NOMO-1 treated with DMSO at 0.1 percent for 48 hours (cell line): ENCODE results near the gene TRPM2.

Experiments used
- DNase-seq: peaks from one replicate; lab custom pipeline; 2025; ENCODE audit not compliant: unreplicated experiment; lab: John Stamatoyannopoulos, UW

TRPM2 gene

GRCh38 chr21:44459712-44460440 lies 106.5 kb downstream of the TRPM2 start:
- DNase-seq, result no peak

- no peak for DNase-seq
Observed at GRCh38 chr21:44460441-44460755, 107.0 kb downstream of the TRPM2 start.

GRCh38 chr21:44461005-44461404 lies 107.6 kb downstream of the TRPM2 start:
- DNase-seq, result no peak

- DNase-seq, result no peak
Observed at GRCh38 chr21:44461464-44462001, 108.1 kb downstream of the TRPM2 start.

GRCh38 chr21:44462086-44462833 lies 108.8 kb downstream of the TRPM2 start:
- DNase-seq, result no peak

- no peak for DNase-seq
Observed at GRCh38 chr21:44462834-44463200, 109.4 kb downstream of the TRPM2 start.

- DNase-seq, result no peak
Observed at GRCh38 chr21:44463724-44464123, 110.3 kb downstream of the TRPM2 start.

GRCh38 chr21:44464351-44464750 lies 110.9 kb downstream of the TRPM2 start:
- no peak for DNase-seq

GRCh38 chr21:44466351-44466954 lies 113.0 kb downstream of the TRPM2 start:
- no peak for DNase-seq

- DNase-seq, result no peak
Observed at GRCh38 chr21:44466996-44467858, 113.8 kb downstream of the TRPM2 start.

- DNase-seq, result no peak
Observed at GRCh38 chr21:44467859-44468195, 114.4 kb downstream of the TRPM2 start.

GRCh38 chr21:44471341-44471740 lies 117.9 kb downstream of the TRPM2 start:
- DNase-seq, result no peak

GRCh38 chr21:44471996-44472395 lies 118.6 kb downstream of the TRPM2 start:
- no peak for DNase-seq

- DNase-seq, result no peak
Observed at GRCh38 chr21:44473915-44474555, 120.6 kb downstream of the TRPM2 start.

GRCh38 chr21:44475266-44475845 lies 121.9 kb downstream of the TRPM2 start:
- no peak for DNase-seq

- DNase-seq, result no peak
Observed at GRCh38 chr21:44477131-44477530, 123.7 kb downstream of the TRPM2 start.

- DNase-seq, result no peak
Observed at GRCh38 chr21:44477712-44478111, 124.3 kb downstream of the TRPM2 start.

GRCh38 chr21:44478124-44478800 lies 124.8 kb downstream of the TRPM2 start:
- no peak for DNase-seq

- DNase-seq, result no peak
Observed at GRCh38 chr21:44478801-44479167, 125.4 kb downstream of the TRPM2 start.
